ENCODE data around the gene PDCD2.
"Not testable (repeated sequence)": the region's sequence is repeated elsewhere in the genome, so short reads cannot be mapped to it uniquely, and the experiment has no call there.

PDCD2 gene

GRCh38 chr6:170532867-170533488 is 51.5 kb downstream of the PDCD2 start:
- DNase-seq (ENCODE audit: low read depth) = no peak
- no peak overlapping the region for H3K4me3 ChIP-seq (ENCODE audit: control insufficient read depth, low read depth, low read length)
- TF ChIP-seq, protein P1, sequence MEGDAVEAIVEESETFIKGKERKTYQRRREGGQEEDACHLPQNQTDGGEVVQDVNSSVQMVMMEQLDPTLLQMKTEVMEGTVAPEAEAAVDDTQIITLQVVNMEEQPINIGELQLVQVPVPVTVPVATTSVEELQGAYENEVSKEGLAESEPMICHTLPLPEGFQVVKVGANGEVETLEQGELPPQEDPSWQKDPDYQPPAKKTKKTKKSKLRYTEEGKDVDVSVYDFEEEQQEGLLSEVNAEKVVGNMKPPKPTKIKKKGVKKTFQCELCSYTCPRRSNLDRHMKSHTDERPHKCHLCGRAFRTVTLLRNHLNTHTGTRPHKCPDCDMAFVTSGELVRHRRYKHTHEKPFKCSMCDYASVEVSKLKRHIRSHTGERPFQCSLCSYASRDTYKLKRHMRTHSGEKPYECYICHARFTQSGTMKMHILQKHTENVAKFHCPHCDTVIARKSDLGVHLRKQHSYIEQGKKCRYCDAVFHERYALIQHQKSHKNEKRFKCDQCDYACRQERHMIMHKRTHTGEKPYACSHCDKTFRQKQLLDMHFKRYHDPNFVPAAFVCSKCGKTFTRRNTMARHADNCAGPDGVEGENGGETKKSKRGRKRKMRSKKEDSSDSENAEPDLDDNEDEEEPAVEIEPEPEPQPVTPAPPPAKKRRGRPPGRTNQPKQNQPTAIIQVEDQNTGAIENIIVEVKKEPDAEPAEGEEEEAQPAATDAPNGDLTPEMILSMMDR (conservative IDR thresholded peaks at IDR 0.05; ENCODE audit: control insufficient read depth, insufficient read depth, low read depth, low read length) = no peak

DNA sequence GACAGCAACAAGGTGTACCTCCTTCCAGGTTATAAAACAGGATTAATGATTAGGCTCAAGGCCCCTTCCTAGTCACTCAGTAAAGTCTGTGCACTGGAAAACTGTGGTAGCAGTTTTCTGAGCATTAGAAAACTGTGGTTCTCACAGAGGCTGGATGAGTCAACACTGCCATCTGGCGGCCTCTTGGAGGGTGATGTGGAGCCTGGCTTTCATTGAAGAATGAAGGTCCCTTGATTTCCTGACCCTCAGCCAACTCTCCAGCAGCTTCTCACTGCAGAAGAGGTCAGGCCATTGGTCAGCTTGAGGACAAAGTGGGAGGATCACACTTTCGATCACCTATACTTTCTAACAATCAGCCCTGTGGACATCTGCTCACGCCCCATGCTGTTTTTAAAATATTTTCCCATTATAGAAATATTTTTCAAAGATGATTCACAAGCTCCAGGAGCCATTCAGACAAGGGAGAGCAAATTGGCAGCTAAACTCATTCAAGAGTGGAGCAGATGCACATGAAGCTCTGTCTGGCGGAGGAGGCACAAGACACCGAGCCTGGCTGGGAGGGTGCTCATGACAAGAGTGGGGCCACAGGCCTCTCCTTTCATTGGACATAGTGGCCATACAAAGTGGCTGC is 54.5 kb downstream of the PDCD2 start:
- H3K4me3 ChIP-seq (ENCODE audit: control insufficient read depth, low read depth, low read length) = no peak overlapping the region
- TF ChIP-seq, protein P1 (conservative IDR thresholded peaks at IDR 0.05; ENCODE audit: control insufficient read depth, insufficient read depth, low read depth, low read length) = peak; percentile 97
- peak; percentile 77 for DNase-seq (ENCODE audit: low read depth)

DNA sequence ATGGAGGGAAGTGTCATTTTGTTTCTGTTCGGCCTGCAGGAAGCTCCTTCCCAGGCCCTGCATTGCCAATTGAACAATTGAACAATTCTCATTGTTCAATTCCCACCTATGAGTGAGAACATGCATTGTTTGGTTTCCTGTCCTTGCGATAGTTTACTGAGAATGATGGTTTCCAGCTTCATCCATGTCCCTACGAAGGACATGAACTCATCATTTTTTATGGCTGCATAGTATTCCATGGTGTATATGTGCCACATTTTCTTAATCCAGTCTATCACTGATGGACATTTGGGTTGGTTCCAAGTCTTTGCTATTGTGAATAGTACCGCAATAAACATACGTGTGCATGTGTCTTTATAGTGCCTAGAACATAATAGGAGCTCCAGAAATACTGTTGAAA is 56.4 kb downstream of the PDCD2 start:
- H3K4me3 ChIP-seq (ENCODE audit: control insufficient read depth, low read depth, low read length); DNase-seq (ENCODE audit: low read depth): not testable (repeated sequence)

- no peak for DNase-seq (ENCODE audit: low read depth)
- TF ChIP-seq, protein P1 (conservative IDR thresholded peaks at IDR 0.05; ENCODE audit: control insufficient read depth, insufficient read depth, low read depth, low read length) = no peak
Measured at GRCh38 chr6:170525795-170526194, 58.6 kb downstream of the PDCD2 start.

More at GRCh38 chr6:170525795-170526194, 58.6 kb downstream of the PDCD2 start:
- no peak overlapping the region for H3K4me3 ChIP-seq (ENCODE audit: control insufficient read depth, low read depth, low read length)

All from fibroblast of mammary gland (primary cell).